ENCODE measurements around the gene PRDM15. TPM values are rescaled to one million over a fixed set of nuclear protein-coding genes. Genes with fewer than 3 reads are reported as not detected.

The PRDM15 gene
- total RNA-seq, 4 donors from 2014 or later = 11.8 to 33.7 (median 18.5) TPM

DNA sequence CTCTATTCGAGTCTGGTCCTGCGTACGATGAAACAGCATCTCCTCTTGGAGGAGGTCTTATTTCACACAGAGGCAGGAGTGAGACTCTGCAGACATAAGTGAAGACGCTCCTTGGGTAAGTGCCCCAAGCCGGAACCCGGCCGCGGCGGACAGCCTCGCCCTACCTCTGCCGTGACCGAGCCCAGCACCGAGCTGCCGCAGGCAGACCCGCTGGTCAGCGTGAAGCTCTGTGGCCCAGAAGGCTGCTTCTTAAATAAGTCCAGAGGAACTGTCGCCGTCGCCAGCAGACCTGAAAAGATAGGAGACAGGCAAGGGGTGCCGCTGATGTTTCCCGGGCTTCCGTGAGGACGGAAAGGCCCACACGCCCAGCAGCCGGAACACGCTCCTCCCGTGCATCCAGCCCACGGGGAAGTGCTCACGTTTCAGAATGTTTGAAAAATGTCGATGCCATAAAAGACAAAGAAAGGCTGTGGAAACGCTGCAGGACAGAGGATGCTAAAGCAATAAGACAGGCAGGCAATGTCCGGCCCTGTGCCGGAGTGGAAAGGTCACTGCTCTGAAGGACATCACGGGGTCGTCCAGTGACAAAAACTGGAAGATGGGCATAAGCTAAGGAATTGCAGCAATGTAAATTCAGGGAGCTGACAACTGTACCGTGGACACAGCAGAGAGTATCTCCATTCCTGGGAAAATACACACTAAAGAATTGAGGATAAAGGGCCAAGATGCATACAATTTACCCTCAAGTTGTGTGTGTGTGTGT lies 28.5 kb upstream of the PRDM15 start:
- Histone ChIP-seq H3K4me1 (peaks cover 0 to 5% (median 0%) of the 10 kb centered on the region in 4 donors), H3K27me3 (no peaks in the 10 kb centered on the region), H3K27ac (no peak overlapping the region), H3K9me3 (no peaks in the 10 kb centered on the region), H3K4me3 (no peak overlapping the region), H3K36me3 (peaks cover 0 to 92% (median 7%) of the 10 kb centered on the region in 3 donors)
- TF ChIP-seq EP300 (IDR thresholded peaks at IDR 0.05) (no peak), POLR2A (IDR thresholded peaks at IDR 0.05) (no peak)
- TF ChIP-seq, protein P1, sequence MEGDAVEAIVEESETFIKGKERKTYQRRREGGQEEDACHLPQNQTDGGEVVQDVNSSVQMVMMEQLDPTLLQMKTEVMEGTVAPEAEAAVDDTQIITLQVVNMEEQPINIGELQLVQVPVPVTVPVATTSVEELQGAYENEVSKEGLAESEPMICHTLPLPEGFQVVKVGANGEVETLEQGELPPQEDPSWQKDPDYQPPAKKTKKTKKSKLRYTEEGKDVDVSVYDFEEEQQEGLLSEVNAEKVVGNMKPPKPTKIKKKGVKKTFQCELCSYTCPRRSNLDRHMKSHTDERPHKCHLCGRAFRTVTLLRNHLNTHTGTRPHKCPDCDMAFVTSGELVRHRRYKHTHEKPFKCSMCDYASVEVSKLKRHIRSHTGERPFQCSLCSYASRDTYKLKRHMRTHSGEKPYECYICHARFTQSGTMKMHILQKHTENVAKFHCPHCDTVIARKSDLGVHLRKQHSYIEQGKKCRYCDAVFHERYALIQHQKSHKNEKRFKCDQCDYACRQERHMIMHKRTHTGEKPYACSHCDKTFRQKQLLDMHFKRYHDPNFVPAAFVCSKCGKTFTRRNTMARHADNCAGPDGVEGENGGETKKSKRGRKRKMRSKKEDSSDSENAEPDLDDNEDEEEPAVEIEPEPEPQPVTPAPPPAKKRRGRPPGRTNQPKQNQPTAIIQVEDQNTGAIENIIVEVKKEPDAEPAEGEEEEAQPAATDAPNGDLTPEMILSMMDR (IDR thresholded peaks at IDR 0.05) = no peak
- 85 to 88% methylated on average over 36 of the region's 36 CpGs for WGBS, 2 donors
- no peak for DNase-seq (ENCODE audit: low spot score in 2 of 2)

DNA sequence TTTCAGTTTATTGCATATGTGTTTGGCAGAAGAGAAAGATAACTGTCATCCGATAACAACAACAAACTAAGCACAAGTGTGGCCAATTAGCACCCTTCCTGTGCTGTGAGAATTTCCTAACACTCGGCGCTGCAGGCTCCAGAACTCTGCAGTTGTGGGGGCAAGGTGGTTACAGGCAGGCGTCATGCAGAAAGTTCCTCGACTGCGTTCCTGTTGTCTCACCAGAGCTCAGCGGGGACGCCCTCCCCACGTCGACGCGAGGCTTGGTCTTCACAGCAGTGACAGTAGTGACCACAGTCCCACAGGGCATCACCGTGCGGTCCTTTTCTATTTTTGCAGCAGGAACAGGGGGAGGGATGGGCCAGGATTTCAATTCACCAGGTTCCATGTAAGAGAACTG lies 27.6 kb upstream of the PRDM15 start:
- Histone ChIP-seq H3K27me3 (no peaks in the 10 kb centered on the region), H3K4me1 (peaks cover 0 to 5% (median 0%) of the 10 kb centered on the region in 4 donors), H3K36me3 (peaks cover 0 to 94% (median 7%) of the 10 kb centered on the region in 3 donors), H3K9me3 (no peaks in the 10 kb centered on the region), H3K27ac (no peak overlapping the region), H3K4me3 (no peak overlapping the region)
- TF ChIP-seq POLR2A (IDR thresholded peaks at IDR 0.05) = no peak
- TF ChIP-seq EP300 (IDR thresholded peaks at IDR 0.05) = no peak
- TF ChIP-seq, protein P1 (IDR thresholded peaks at IDR 0.05) = no peak
- WGBS, 2 donors = 88 to 93% methylated on average over 12 to 14 of the region's 14 CpGs
- no peak for DNase-seq (ENCODE audit: low spot score in 2 of 2)

DNA sequence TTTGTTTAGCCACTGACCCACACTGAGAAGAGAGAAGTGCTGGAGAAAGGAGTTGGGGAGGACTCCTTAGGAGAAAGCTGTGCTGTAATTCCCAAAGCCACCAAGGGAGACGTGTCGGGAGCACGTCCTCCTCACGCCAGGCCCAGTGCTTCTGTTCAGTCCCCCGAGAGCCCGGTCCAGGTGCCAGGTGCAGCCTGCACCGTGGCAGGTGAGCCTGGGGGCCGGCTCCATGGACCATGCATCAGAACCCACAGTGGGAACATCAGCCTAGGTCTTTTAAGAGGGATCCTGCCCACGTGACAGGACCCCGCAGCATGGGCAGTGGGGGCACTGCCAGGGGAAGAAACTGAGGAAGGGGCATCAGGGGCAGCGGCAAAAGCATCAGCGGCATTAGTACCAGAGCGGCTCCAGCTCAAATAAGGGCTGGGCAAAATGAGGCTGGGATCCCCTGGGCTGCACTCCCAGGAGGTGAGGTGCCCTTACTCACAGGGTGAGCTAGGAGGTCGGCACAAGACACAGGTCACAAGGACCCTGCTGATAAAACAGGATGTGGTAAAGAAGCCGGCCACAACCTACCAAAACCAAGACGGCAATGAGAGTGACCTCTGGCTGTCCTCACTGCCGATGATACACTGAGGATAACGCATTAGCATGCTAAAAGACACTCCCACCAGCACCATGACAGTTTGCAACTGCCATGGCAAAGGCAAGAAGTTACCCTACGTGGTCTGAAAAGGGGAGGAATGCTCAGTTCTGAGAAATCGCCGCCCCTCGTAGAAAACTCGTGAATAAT lies 24.6 kb upstream of the PRDM15 start:
- no peak for TF ChIP-seq EP300 (IDR thresholded peaks at IDR 0.05)
- Histone ChIP-seq H3K27ac (no peak overlapping the region), H3K36me3 (peaks cover 0 to 100% (median 7%) of the 10 kb centered on the region in 3 donors), H3K27me3 (no peaks in the 10 kb centered on the region), H3K4me1 (peaks cover 0 to 5% (median 0%) of the 10 kb centered on the region in 4 donors), H3K4me3 (no peak overlapping the region), H3K9me3 (no peaks in the 10 kb centered on the region)
- DNase-seq (ENCODE audit: low spot score in 2 of 2) = no peak
- 82 to 84% methylated on average over 19 to 22 of the region's 23 CpGs for WGBS, 2 donors

DNA sequence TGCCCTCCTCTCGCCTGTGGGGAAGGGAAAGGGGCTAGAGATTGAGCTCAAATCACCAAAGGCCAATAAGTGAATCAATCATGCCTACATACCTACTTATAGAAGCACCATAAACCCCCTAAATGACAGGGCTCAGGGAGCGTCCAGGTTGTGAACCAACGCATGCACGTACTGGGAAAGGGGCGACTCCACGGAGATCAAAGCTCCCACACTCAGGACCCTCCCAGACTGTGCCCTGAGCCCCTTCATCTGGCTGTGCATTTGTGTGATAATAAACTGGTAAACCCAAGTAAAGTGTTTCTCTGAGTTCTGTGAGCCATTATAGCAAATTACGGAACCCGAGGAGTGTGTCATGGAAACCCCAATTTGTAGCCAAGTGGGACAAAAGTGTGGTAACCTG lies 23.8 kb upstream of the PRDM15 start:
- Histone ChIP-seq H3K9me3 (no peaks in the 10 kb centered on the region), H3K27ac (no peak overlapping the region), H3K4me3 (no peak overlapping the region), H3K4me1 (no peaks in the 10 kb centered on the region), H3K27me3 (no peaks in the 10 kb centered on the region), H3K36me3 (peaks cover 0 to 100% (median 7%) of the 10 kb centered on the region in 3 donors)
- 97 to 99% methylated on average over 8 of the region's 8 CpGs for WGBS, 2 donors
- TF ChIP-seq, protein P1 (IDR thresholded peaks at IDR 0.05) = no peak
- TF ChIP-seq POLR2A (IDR thresholded peaks at IDR 0.05) = no peak
- TF ChIP-seq EP300 (IDR thresholded peaks at IDR 0.05) = no peak
- DNase-seq (ENCODE audit: low spot score in 2 of 2) = no peak

DNA sequence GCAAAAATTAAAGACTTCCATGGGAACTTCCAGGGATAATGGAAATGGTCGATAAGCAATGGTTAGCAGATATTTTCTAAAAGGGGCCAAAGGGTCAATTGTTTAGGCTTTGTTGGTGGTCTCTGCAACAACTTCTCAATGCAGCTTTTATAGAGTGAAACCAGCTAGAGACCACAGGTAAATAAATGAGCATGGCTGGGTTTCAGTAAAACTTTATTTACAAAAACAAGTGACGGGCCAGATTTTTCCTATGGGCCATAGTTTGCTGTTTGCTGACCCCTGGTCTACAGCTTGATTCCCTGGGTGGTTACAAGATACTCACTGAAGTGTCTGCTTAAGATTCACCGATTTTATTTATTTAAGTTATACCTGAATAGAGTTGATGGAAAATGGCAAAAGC lies 22.6 kb upstream of the PRDM15 start:
- Histone ChIP-seq H3K27ac (peak overlapping the region in 1 of 4 donors; percentile 43), H3K27me3 (no peaks in the 10 kb centered on the region), H3K9me3 (no peaks in the 10 kb centered on the region), H3K4me3 (no peak overlapping the region), H3K4me1 (peaks cover 0 to 6% (median 0%) of the 10 kb centered on the region in 4 donors), H3K36me3 (peaks cover 0 to 100% (median 6%) of the 10 kb centered on the region in 3 donors)
- TF ChIP-seq EP300 (IDR thresholded peaks at IDR 0.05) (no peak), POLR2A (IDR thresholded peaks at IDR 0.05) (no peak)
- TF ChIP-seq, protein P1 (IDR thresholded peaks at IDR 0.05) = no peak
- no peak for DNase-seq (ENCODE audit: low spot score in 2 of 2)
- WGBS, 2 donors = 80 to 88% methylated on average over 3 of the region's 3 CpGs

Measured in tibial nerve (tissue), 4 donors.